GM19467 (cell line): ENCODE results near the gene TMEM131.
"Not testable (repeated sequence)": the region's sequence is repeated elsewhere in the genome, so short reads cannot be mapped to it uniquely, and the experiment has no call there.

Experiments used
- ATAC-seq: cut with Tn5 transposase; IDR thresholded peaks from one replicate; pipeline ENCODE4 v1.9.1; 2021; ENCODE audit warnings: mild to moderate bottlenecking, moderate library complexity; ENCODE audit not compliant: unreplicated experiment

The TMEM131 gene

GRCh38 chr2:97821862-97822261, 173.9 kb downstream of the TMEM131 start:
- not testable (repeated sequence) for ATAC-seq

GRCh38 chr2:97819754-97820153, 176.0 kb downstream of the TMEM131 start:
- no peak for ATAC-seq

GRCh38 chr2:97816411-97816810, 179.3 kb downstream of the TMEM131 start:
- ATAC-seq, result no peak

GRCh38 chr2:97812931-97813330, 182.8 kb downstream of the TMEM131 start:
- no peak for ATAC-seq

GRCh38 chr2:97808816-97809215, 186.9 kb downstream of the TMEM131 start:
- no peak for ATAC-seq

GRCh38 chr2:97806738-97807618, 188.8 kb downstream of the TMEM131 start:
- ATAC-seq, result no peak

GRCh38 chr2:97805776-97806175, 190.0 kb downstream of the TMEM131 start:
- no peak for ATAC-seq

GRCh38 chr2:97801028-97801427, 194.7 kb downstream of the TMEM131 start:
- no peak for ATAC-seq

- no peak for ATAC-seq
These were observed 197.3 kb downstream of the TMEM131 start for GRCh38 chr2:97798416-97798815.

GRCh38 chr2:97797355-97797754, 198.4 kb downstream of the TMEM131 start:
- no peak for ATAC-seq

GRCh38 chr2:97796465-97797126, 199.2 kb downstream of the TMEM131 start:
- no peak for ATAC-seq

- no peak for ATAC-seq
These were observed 203.3 kb downstream of the TMEM131 start for GRCh38 chr2:97792416-97792815.

GRCh38 chr2:97788986-97789644, 206.6 kb downstream of the TMEM131 start:
- no peak for ATAC-seq

- ATAC-seq, result no peak
These were observed 209.9 kb downstream of the TMEM131 start for GRCh38 chr2:97785818-97786217.

- ATAC-seq, result no peak
These were observed 210.8 kb downstream of the TMEM131 start for GRCh38 chr2:97784953-97785352.

- no peak for ATAC-seq
These were observed 213.8 kb downstream of the TMEM131 start for GRCh38 chr2:97781981-97782380.

- ATAC-seq, result no peak
These were observed 216.6 kb downstream of the TMEM131 start for GRCh38 chr2:97779141-97779540.

GRCh38 chr2:97775074-97775473, 220.7 kb downstream of the TMEM131 start:
- no peak for ATAC-seq

- ATAC-seq, result no peak
These were observed 221.3 kb downstream of the TMEM131 start for GRCh38 chr2:97774425-97774824.

GRCh38 chr2:97770445-97770844, 225.3 kb downstream of the TMEM131 start:
- no peak for ATAC-seq

- ATAC-seq, result no peak
These were observed 226.0 kb downstream of the TMEM131 start for GRCh38 chr2:97769711-97770110.

GRCh38 chr2:97769308-97769707, 226.4 kb downstream of the TMEM131 start:
- ATAC-seq, result no peak
